OCI-LY7 (cell line): Measurements from ENCODE around the gene ERCC6L2. TPM values are rescaled to one million over a fixed set of nuclear protein-coding genes. Genes with fewer than 3 reads are reported as not detected.
A peak's percentile ranks its signal among the peaks of the same experiment; 100 is the strongest.

Experiments used
- BruUV-seq: library from RNA; stranded (reverse); fragments of 400-500 nt; replicated peaks from 2 replicates; lab custom pipeline; 2021; lab: Mats Ljungman, UMichigan
- CTCF ChIA-PET: fragments of 300-600 bp; sonication (Branson Sonifier 250); formaldehyde crosslinking; loops from one replicate; lab custom pipeline; 2022; ENCODE audit warnings: antibody characterized with exemption; ENCODE audit not compliant: unreplicated experiment; lab: Charles Lee
- POLR2A ChIA-PET: fragments of 300-600 bp; sonication (Branson Sonifier 250); formaldehyde crosslinking; loops from one replicate; lab custom pipeline; 2022; ENCODE audit warnings: antibody characterized with exemption; lab: Charles Lee
- DNase-seq: peaks from one replicate; pipeline ENCODE4 v3.0.0-alpha.2; 2015; ENCODE audit warnings: low spot score
- H2AFZ ChIP-seq: fragments of 200-600 bp; sonication (generic), shearing (Covaris generic); 2 replicates; pipeline ENCODE4 v1.6.1; 2014; ENCODE audit warnings: mild to moderate bottlenecking, antibody characterized with exemption, low read length, moderate library complexity
- H3K27ac ChIP-seq: fragments of 200-600 bp; sonication (generic); 2 replicates; pipeline ENCODE4 v1.5.1; 2014; ENCODE audit warnings: mixed run types, low read depth, mild to moderate bottlenecking, moderate library complexity, low read length, inconsistent platforms; ENCODE audit not compliant: poor library complexity, severe bottlenecking
- H3K36me3 ChIP-seq: fragments of 200-600 bp; sonication (generic); 2 replicates; pipeline ENCODE4 v1.6.1; 2014; ENCODE audit warnings: mild to moderate bottlenecking, antibody characterized with exemption, low read length, moderate library complexity, mixed read lengths; ENCODE audit not compliant: insufficient read depth
- H3K4me1 ChIP-seq: fragments of 200-600 bp; sonication (generic); 2 replicates; pipeline ENCODE4 v1.5.1; 2014; ENCODE audit warnings: mild to moderate bottlenecking, low read length; ENCODE audit not compliant: insufficient read depth, poor library complexity, severe bottlenecking
- H3K4me2 ChIP-seq: fragments of 200-600 bp; sonication (generic); 2 replicates; pipeline ENCODE4 v1.6.1; 2014; ENCODE audit warnings: mild to moderate bottlenecking, low read length
- H3K4me3 ChIP-seq: fragments of 200-600 bp; sonication (generic); 2 replicates; pipeline ENCODE4 v1.5.1; 2014; ENCODE audit warnings: mild to moderate bottlenecking, low read depth, low read length; ENCODE audit not compliant: poor library complexity, severe bottlenecking
- H3K79me2 ChIP-seq: fragments of 200-600 bp; sonication (generic); 2 replicates; pipeline ENCODE4 v1.6.1; 2016; ENCODE audit warnings: low read depth, mild to moderate bottlenecking, low read length, moderate library complexity, mixed read lengths; ENCODE audit not compliant: insufficient read depth
- H3K9me2 ChIP-seq: fragments of 200-600 bp; sonication (generic); 2 replicates; pipeline ENCODE4 v1.6.1; 2016; ENCODE audit warnings: mild to moderate bottlenecking, low read length, mixed read lengths; ENCODE audit not compliant: insufficient read depth
- H3K9me3 ChIP-seq: fragments of 200-600 bp; sonication (generic); 2 replicates; pipeline ENCODE4 v1.6.1; 2014; ENCODE audit warnings: mild to moderate bottlenecking, mixed run types, low read length, mixed read lengths
- H4K20me1 ChIP-seq: fragments of 200-600 bp; sonication (generic); 2 replicates; pipeline ENCODE4 v1.6.1; 2014; ENCODE audit warnings: mild to moderate bottlenecking, antibody characterized with exemption, low read length, moderate library complexity, mixed read lengths; ENCODE audit not compliant: insufficient read depth
- CTCF ChIP-seq: fragments of 200-600 bp; sonication (generic); conservative IDR thresholded peaks from 2 replicates; pipeline ENCODE4 v1.5.1; 2014; ENCODE audit warnings: mild to moderate bottlenecking, antibody characterized with exemption, low read length, moderate library complexity, mixed read lengths
- EZH2phosphoT487 ChIP-seq: fragments of 200-600 bp; sonication (generic); IDR thresholded peaks from 2 replicates; pipeline ENCODE4 v1.6.1; 2018; ENCODE audit warnings: low read depth, borderline replicate concordance, mild to moderate bottlenecking, mixed run types, antibody characterized with exemption, low read length, moderate library complexity, mixed read lengths
- intact Hi-C: fragments of 100-400 bp; cut with micrococcal nuclease; formaldehyde crosslinking; loops from one replicate; pipeline ENCODE4 v1.10.0; 2022; ENCODE audit not compliant: unreplicated experiment
- total RNA-seq, 2 experiments: library from RNA; depleted of rRNA in 1 of 2; stranded (reverse); fragments of >200 nt in 1 of 2; shearing (Covaris generic) in 1 of 2; gene quantifications; 2 replicates each; pipeline ENCODE4 v1.2.3, GENCODE V29; 2014 to 2022

The ERCC6L2 gene
- total RNA-seq, 2 experiments from 2014 or later: 34.9 to 38.7 TPM

- no peak overlapping the region for H3K4me3 ChIP-seq
- H3K79me2 ChIP-seq: peaks cover 31% of the 10 kb centered on the region
- ChIA-PET POLR2A (interaction anchor here (0.6 to 2.0 kb wide), 5 partner anchors 8 to 369 kb away, joined by 3 to 9 read pairs (median 3); no protein-coding TSS in a partner anchor), CTCF (no interaction called here)
- no peak overlapping the region for H3K27ac ChIP-seq
- no peak for TF ChIP-seq CTCF
- no peak for TF ChIP-seq EZH2phosphoT487
- H3K4me1 ChIP-seq: peaks cover 8% of the 10 kb centered on the region
- peaks cover 51% of the 10 kb centered on the region for H3K36me3 ChIP-seq
- H4K20me1 ChIP-seq: no peaks in the 10 kb centered on the region
- DNase-seq: peak; percentile 54
- intact Hi-C loops: loop anchor here (2.0 to 5.0 kb wide), 6 partner anchors 368 to 1757 kb away; partner anchors contain the start of genes FANCC, NCBP1 and TSTD2
- no peak overlapping the region; the same call in 1 of the 2 replicates for H2AFZ ChIP-seq
- no peak overlapping the region; the same call in 1 of the 2 replicates for H3K4me2 ChIP-seq
- H3K9me2 ChIP-seq: no peaks in the 10 kb centered on the region
- BruUV-seq: TSS peak; percentile 71
- H3K9me3 ChIP-seq: no peaks in the 10 kb centered on the region
Measured at GRCh38 chr9:95874989-95875304, 544 bp upstream of the ERCC6L2 start.

- Histone ChIP-seq H2AFZ (no peak overlapping the region), H3K4me2 (no peak overlapping the region), H4K20me1 (no peaks in the 10 kb centered on the region), H3K4me3 (no peak overlapping the region), H3K27ac (no peak overlapping the region), H3K9me3 (no peaks in the 10 kb centered on the region), H3K79me2 (peaks cover 42% of the 10 kb centered on the region), H3K9me2 (no peaks in the 10 kb centered on the region), H3K36me3 (peaks cover 48% of the 10 kb centered on the region), H3K4me1 (peaks cover 8% of the 10 kb centered on the region)
- TF ChIP-seq EZH2phosphoT487: no peak
- no peak for TF ChIP-seq CTCF
- intact Hi-C loops: loop anchor here (5.0 kb wide), 5 partner anchors 369 to 1756 kb away; partner anchors contain the start of genes NCBP1 and TSTD2
- no peak for DNase-seq
- BruUV-seq: no TSS peak
- ChIA-PET POLR2A (interaction anchor here (1.0 kb wide), 1 partner anchor 14 kb away, joined by 4 read pairs; no protein-coding TSS in a partner anchor), CTCF (interaction anchor here (0.9 kb wide), 1 partner anchor 39 kb away, joined by 3 read pairs; no protein-coding TSS in a partner anchor)
Measured at GRCh38 chr9:95876138-95876444, 600 bp downstream of the ERCC6L2 start.

- no peaks in the 10 kb centered on the region for H3K9me3 ChIP-seq
- TF ChIP-seq EZH2phosphoT487 (no peak), CTCF (no peak)
- intact Hi-C loops: loop anchor here (5.0 kb wide), 5 partner anchors 369 to 1756 kb away; partner anchors contain the start of genes NCBP1 and TSTD2
- BruUV-seq: no TSS peak
- CTCF ChIA-PET: interaction anchor here (0.9 kb wide), 1 partner anchor 39 kb away, joined by 3 read pairs; no protein-coding TSS in a partner anchor
- H3K27ac ChIP-seq: no peak overlapping the region
- H3K4me1 ChIP-seq: peaks cover 8% of the 10 kb centered on the region
- POLR2A ChIA-PET: interaction anchor here (0.6 to 1.1 kb wide), 4 partner anchors 12 to 698 kb away, joined by 3 to 5 read pairs (median 4); no protein-coding TSS in a partner anchor
- peak; percentile 36 for DNase-seq
- no peak overlapping the region for H2AFZ ChIP-seq
- no peaks in the 10 kb centered on the region for H4K20me1 ChIP-seq
- H3K36me3 ChIP-seq: peaks cover 48% of the 10 kb centered on the region
- H3K79me2 ChIP-seq: peaks cover 45% of the 10 kb centered on the region
- no peaks in the 10 kb centered on the region for H3K9me2 ChIP-seq
- H3K4me2 ChIP-seq: no peak overlapping the region
- no peak overlapping the region for H3K4me3 ChIP-seq
Measured at GRCh38 chr9:95876595-95876994, 1.1 kb downstream of the ERCC6L2 start.
